ENCODE data around the gene ZNF521. TPM values are rescaled to one million over a fixed set of nuclear protein-coding genes. Genes with fewer than 3 reads are reported as not detected.

Gene ZNF521
- 1.6 TPM for total RNA-seq

GRCh38 chr18:25351777-25352628 lies at the start of gene ZNF521:
Gene ZNF521 (minus strand): TSS chr18:25352166. CDS start chr18:25350946, 1,220 bp downstream.
- DNase-seq (ENCODE audit: low spot score) (peak; percentile 62), ATAC-seq (peak; percentile 90)

- DNase-seq (ENCODE audit: low spot score) (no peak), ATAC-seq (no peak)
Measured at GRCh38 chr18:25399554-25399953, 47.6 kb upstream of the ZNF521 start.

- DNase-seq (ENCODE audit: low spot score) (no peak), ATAC-seq (no peak)
Measured at GRCh38 chr18:25392192-25392591, 40.2 kb upstream of the ZNF521 start.

GRCh38 chr18:25373432-25374179 lies 21.6 kb upstream of the ZNF521 start:
- ATAC-seq (no peak), DNase-seq (ENCODE audit: low spot score) (no peak)

- no peak for DNase-seq (ENCODE audit: low spot score)
- no peak for ATAC-seq
Measured at GRCh38 chr18:25370391-25370790, 18.4 kb upstream of the ZNF521 start.

GRCh38 chr18:25365242-25365641 lies 13.3 kb upstream of the ZNF521 start:
- DNase-seq (ENCODE audit: low spot score) (no peak), ATAC-seq (no peak)

GRCh38 chr18:25364732-25365131 lies 12.8 kb upstream of the ZNF521 start:
- ATAC-seq (no peak), DNase-seq (ENCODE audit: low spot score) (no peak)

GRCh38 chr18:25360301-25360899 lies 8.4 kb upstream of the ZNF521 start:
- DNase-seq (ENCODE audit: low spot score) (no peak), ATAC-seq (no peak)

- DNase-seq (ENCODE audit: low spot score): no peak
- ATAC-seq: no peak
Measured at GRCh38 chr18:25353080-25353479, 1.1 kb upstream of the ZNF521 start.

- no peak for DNase-seq (ENCODE audit: low spot score)
- ATAC-seq: no peak
Measured at GRCh38 chr18:25352629-25353005, 651 bp upstream of the ZNF521 start.

GRCh38 chr18:25351280-25351775 lies 638 bp downstream of the ZNF521 start:
- ATAC-seq (no peak), DNase-seq (ENCODE audit: low spot score) (no peak)

GRCh38 chr18:25350489-25351251 lies 1.3 kb downstream of the ZNF521 start:
- ATAC-seq: no peak
- peak; percentile 44 for DNase-seq (ENCODE audit: low spot score)

GRCh38 chr18:25349926-25350487 lies 2.0 kb downstream of the ZNF521 start:
- no peak for ATAC-seq
- no peak for DNase-seq (ENCODE audit: low spot score)

GRCh38 chr18:25349131-25349925 lies 2.6 kb downstream of the ZNF521 start:
- peak; percentile 43 for ATAC-seq

GRCh38 chr18:25348386-25349130 lies 3.4 kb downstream of the ZNF521 start:
- DNase-seq (ENCODE audit: low spot score) (no peak), ATAC-seq (no peak)

More at GRCh38 chr18:25349131-25349925, 2.6 kb downstream of the ZNF521 start:
- DNase-seq (ENCODE audit: low spot score): peak; percentile 43

- no peak for DNase-seq (ENCODE audit: low spot score)
- no peak for ATAC-seq
Measured at GRCh38 chr18:25346561-25346960, 5.4 kb downstream of the ZNF521 start.

- DNase-seq (ENCODE audit: low spot score) (no peak), ATAC-seq (no peak)
Measured at GRCh38 chr18:25345081-25345866, 6.7 kb downstream of the ZNF521 start.

GRCh38 chr18:25341831-25342230 lies 10.1 kb downstream of the ZNF521 start:
- ATAC-seq: no peak

More at GRCh38 chr18:25341831-25342230, 10.1 kb downstream of the ZNF521 start:
- DNase-seq (ENCODE audit: low spot score): no peak

Data from left lobe of liver (tissue), 2 donors.